Measurements from ENCODE around the gene HOXD3.

The HOXD3 gene

DNA sequence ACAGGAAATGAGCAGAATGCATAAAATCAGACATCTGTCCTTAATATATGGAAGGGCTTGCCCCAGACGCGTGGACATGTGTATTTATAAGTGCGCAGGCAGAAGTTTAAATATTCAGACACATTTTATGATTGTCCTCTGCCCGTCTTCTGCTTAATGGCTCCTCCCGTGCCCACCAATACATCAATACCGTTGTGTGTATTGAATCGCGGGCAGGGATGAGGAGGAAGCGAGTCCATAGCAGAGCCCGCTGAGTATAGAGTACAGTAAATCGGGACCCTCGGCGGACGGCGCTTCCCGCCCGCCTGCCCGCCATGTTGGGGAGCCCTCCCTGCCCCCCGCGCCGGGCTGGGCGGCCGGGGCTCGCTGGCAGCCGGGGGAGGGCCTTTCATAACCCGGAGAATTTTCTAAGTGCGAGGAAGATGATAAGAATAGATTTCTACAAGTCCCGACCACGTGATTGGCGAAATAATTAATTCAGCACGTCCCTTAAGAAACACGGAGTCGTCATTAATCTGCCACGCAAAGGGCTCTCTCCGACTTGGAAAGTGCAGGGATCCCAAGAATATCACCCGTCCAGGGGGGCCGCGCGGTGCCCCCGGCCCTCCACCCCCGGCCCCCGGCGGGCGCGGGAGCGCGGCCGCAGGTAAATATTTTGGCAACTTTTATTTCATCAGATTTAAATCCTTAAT, at the start of gene HOXD3:
Gene HOXD3 (plus strand): TSS at position 501 of the 692 bp plus-strand sequence. CDS start 11,808 bp downstream, outside the sequence.
- no peak for DNase-seq (ENCODE audit: extremely low read depth in 1 of 2, low read depth in 1 of 2)

DNA sequence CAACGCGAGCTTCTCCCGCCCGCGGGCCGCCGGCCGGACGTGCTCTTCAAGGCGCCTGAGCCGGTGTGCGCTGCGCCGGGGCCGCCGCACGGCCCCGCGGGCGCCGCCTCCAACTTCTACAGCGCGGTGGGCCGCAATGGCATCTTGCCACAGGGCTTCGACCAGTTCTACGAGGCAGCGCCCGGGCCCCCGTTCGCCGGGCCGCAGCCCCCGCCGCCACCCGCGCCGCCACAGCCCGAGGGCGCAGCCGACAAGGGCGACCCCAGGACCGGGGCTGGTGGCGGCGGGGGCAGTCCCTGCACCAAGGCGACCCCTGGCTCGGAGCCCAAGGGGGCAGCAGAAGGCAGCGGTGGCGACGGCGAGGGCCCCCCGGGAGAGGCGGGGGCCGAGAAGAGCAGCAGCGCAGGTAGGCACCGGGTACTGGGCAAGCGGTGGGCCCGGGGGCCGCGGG, 49.4 kb upstream of the HOXD3 start:
- DNase-seq (ENCODE audit: extremely low read depth in 1 of 2, low read depth in 1 of 2): no peak

DNA sequence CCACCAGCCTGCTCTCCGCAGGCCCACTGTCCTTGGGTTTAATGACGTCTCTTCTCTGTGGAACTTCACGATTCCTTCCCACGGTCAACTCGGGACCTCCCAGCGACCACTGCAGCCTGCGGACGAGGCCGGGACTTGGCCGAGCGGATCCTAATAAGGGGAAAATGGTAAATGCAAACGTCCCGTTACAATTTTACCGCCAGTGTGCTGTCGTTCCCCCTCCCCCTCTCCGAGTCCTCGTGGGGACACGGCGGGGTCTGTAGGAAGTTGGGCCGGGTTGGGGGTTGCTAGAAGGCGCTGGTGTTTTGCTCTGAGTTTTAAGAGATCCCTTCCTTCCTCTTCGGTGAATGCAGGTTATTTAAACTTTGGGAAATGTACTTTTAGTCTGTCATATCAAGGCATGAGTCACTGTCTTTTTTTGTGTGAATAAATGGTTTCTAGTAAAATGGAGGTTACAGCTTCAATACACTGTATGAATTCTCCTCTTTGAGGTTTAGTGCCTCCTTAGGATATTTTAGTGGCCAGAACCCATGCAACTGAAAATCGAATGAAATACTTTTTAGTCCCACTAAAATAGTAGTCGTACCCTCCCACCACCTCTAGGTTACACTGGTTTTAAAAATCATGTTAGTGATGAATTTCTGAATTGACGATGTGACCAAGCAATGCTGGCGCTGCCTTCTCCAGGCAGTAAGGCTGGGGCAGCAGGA, 47.8 kb upstream of the HOXD3 start:
- DNase-seq (ENCODE audit: extremely low read depth in 1 of 2, low read depth in 1 of 2): no peak

DNA sequence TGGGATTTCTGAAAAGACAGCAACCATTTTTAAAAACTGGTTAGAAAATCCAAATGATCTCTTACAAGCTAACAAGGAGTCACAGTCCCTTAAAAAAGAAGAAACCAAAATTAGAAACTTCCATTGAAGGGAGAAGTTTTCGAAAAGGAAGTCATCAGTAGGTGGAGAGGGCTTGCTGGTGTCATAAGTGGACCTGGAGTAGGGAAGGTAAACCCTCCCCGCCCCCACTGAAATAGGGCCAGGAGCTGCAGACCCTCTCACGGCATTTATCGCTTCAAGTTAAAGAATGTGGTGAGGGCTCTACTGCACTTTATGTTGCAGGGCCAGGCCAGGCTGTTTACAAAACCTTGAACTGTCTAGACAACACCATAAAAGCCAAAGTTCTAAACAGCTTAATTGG, 47.2 kb upstream of the HOXD3 start:
- DNase-seq (ENCODE audit: extremely low read depth in 1 of 2, low read depth in 1 of 2): no peak

DNA sequence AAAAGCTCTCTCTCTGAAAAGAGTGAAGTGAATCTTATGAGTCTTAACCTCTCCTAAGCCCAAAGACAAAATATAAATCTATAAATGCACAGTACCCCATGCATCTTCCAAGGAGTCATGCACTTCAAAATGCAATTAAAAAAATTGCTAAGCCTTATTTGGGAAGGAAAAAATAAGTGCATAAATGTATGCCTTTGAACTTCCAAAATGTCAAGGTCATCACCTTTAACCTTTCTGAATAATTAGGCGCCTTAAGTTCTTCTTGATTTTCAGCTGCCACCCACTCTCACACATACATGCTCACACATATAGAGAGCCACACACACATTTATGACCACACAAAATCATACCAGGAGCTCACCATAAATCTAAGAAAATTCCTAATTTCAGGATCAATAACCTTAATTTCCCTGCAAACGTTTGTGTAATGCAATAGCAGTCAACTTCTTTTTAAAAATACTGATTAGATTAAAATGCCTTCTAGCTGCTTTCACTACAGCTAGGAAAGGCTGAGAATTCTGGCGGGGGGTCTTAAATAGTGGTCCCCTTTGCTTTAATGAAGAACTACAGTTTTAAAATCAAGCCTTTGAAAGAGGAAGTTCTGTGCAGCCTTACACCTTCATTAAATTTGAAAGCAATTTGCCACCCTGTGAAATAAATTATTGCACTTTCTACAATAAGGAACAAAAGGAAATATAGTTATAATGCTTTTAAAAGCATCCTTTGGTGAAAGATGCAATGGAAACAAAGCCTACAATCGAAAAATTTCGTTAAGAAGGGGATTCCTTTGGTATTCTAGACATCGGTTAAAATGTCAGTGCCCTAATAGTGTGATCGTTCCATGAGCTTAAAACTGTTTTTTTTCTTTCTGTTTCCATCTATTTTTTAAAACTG, 46.4 kb upstream of the HOXD3 start:
- no peak for DNase-seq (ENCODE audit: extremely low read depth in 1 of 2, low read depth in 1 of 2)

DNA sequence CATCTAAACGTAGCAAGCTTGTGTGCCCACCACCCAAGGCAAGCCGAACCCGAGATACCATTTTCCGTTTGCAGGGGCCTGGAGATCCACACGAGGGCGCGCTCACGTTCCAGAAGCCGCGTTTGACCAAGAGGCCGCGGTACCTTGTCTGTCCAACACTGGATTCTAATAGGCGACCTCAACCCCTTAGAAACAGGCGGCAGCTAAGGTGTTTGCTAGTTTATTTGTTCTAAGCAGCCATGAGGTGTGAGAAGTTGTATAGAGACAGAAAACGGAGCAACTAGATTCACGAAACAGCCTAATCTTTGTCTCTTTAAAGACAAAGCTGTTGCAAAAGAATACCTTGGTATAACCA, 45.8 kb upstream of the HOXD3 start:
- no peak for DNase-seq (ENCODE audit: extremely low read depth in 1 of 2, low read depth in 1 of 2)

DNA sequence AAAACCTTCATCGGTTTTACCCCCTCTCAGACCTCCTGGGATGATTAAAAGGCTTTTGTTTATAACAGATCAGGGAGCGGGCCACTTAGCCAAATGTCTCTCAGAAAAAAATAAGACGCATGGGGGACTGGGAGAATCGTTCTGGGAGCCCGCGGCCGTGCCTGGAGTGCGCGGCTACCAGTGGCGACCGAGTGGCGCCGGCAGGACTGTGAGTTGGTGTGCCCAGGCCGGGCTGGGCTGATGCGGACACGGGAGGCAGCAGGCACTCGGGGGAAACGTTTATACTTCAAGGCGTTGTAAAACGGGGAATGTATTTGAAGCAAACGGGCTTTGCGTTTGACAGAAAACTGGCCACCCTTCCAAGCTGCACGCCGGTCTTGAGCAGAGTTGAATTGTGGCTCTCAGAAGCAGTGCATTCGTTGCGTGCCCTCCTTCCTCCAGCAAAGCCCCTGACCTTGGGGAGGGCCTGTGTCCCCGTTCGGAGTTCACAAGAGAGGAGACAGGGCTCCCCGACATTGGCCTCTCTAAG, 45.2 kb upstream of the HOXD3 start:
- no peak for DNase-seq (ENCODE audit: extremely low read depth in 1 of 2, low read depth in 1 of 2)

DNA sequence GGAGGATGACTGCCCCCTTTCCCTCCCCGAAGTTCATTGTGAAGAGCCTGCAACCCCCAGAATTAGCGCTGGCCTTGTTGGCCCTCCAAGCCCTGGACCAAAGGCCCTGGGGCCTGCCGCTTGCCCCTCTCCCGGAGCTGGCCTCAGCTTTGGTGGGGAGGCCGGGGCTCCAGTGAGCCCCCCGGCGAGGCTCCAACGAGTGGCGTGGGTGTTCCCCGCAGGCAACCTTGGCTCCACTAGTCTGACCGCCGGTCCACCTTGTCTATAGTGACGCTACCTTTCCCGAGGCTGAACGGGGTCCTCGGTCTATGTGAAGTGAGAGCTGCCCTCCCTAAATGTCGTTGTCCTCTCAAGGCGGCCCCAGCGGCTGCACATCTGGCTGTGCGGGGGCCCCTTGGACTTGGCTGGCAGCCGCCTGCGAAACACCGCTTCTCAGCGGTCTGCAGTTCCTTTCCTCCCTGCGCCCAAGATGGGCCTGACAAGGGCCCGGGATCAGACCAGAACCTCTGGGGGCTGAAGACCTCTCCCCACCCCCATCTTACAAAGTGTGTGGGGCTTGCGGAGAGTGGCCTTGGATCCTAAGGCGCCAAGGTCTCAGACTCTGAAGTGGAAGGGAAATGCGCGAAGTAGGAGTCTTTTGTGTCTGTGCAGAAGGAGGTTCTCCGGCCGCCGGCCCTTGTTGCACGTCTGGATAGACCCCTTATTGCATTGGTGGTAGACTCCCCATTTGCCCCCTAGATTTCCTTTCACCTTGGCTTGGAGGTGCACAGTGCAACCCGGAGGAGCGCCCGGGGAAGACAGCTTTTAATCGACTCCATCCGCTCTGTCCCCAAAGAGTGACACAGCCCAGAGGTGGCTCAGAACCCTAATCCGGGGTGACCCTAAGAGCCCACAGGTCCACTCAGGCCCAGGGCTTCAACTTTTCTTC, 44.5 kb upstream of the HOXD3 start:
- DNase-seq (ENCODE audit: extremely low read depth in 1 of 2, low read depth in 1 of 2): no peak

DNA sequence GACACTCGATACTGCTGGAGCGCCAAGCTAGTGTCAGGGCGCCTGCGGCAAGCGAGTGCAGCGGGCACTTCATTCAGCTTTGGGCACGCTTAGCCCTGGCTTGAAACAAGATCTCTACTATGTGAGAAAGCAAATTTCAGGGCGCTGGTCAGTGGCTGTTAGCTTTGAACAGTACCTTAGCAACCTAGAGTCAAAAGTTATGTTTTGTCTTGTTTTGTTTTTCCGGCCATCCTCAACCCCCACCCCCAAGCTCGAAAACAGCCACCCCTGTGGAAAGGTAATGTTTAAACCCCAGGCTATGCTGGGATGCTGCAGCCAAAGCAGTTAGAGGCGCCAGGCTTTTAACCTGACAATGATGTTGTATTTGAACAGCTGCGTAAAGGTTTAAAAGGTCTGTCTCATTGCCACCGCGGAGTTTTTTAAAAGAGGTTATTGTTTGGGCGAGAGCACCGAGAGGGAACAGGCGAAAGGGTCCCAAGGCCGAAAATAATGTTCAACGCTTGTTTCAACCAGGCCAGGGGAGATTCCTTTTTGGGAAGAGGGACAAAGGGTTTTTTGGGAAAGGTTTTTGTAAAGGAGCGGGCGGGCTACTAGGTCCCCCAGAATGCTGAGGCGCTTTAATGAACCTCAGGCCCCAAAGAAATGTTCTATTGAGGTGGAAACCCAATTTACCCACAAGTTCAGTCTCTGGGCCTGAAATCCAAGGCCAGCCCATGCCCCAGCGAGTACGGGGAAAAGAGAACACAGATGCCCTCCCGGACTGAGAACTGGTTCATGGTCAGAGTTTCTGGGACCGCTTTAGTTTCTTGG, 42.8 kb upstream of the HOXD3 start:
- no peak for DNase-seq (ENCODE audit: extremely low read depth in 1 of 2, low read depth in 1 of 2)

DNA sequence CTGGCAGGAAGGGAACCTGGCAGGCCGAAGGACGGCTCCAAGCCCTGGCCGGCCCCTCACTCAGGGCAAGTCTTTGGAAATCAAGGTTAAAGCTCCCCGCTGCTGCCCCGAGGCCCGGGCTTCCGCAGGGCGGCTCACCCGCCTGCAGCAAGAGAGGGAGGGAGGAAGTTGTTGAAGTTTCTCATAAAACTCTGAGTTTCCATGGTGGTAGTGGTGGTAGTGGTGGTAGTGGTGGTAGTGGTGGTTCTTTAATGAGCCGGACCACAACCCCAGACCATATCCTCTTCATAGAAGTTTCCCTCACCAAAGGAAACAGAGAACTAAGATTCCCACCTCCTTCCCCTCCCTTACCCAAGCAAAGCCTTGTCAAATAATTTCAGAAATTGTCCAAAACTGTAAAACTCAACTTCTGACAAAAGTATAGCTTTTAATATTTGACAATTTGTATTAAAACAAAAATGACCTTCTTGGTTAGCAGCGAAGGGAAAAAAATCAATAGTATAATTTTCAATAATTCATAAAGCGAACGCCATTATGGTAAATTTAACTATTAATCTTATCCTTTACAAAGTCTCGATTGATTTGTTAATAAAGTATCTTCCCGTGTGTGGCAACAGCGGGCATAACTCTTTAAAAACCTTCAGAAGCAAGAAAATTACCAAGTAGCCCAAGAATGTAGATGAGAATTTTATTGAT, 42.0 kb upstream of the HOXD3 start:
- DNase-seq (ENCODE audit: extremely low read depth in 1 of 2, low read depth in 1 of 2): no peak

DNA sequence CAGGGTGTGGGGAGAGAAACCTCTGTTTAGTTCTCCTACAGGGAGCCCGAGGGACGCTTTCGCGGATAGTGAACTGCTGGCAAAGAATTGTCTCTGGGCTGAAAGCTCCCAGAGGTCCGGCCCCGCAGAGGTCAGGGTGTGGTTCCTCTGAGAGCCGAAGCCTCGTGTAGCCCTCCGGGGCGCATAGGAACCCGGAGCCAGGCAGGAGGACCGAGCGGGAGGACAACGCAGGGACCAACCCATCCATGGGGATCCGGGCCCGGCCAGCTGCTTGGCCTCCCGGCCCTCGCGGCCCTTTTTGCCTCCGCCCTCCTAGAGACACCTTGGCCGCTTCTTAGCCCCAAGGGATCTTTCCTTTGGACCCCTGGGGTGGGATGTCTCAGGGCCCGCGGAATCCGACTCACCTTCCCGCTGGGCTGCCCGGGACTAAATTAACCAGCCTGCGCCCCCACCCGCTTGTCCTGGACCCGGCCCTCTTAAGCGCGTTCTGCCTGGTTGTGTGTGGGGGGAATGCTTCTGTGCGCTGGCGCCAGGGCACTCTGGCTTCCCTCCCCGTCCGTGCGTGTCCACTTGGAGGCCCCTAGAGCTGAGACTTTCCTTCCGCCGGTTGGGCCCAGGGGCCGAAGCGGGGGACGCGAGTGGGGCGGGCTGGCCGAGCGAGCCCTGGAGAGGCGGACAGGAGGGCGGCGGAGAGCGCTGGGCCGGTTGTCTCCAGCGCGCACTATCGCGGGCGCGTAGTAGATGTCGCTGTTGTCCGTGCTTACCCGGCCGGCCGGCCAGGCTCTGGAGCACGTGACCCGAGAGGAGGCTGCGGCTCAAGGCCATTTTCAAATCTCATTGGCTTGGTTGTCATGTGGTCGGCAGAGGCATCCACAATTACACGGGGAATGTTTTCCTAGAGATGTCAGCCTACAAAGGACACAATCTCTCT, 41.0 kb upstream of the HOXD3 start, which contains the start of gene HOXD10:
Gene HOXD10 (plus strand): TSS at position 896 of the 931 bp plus-strand sequence. CDS start 56 bp downstream, outside the sequence.
- DNase-seq (ENCODE audit: extremely low read depth in 1 of 2, low read depth in 1 of 2): no peak

DNA sequence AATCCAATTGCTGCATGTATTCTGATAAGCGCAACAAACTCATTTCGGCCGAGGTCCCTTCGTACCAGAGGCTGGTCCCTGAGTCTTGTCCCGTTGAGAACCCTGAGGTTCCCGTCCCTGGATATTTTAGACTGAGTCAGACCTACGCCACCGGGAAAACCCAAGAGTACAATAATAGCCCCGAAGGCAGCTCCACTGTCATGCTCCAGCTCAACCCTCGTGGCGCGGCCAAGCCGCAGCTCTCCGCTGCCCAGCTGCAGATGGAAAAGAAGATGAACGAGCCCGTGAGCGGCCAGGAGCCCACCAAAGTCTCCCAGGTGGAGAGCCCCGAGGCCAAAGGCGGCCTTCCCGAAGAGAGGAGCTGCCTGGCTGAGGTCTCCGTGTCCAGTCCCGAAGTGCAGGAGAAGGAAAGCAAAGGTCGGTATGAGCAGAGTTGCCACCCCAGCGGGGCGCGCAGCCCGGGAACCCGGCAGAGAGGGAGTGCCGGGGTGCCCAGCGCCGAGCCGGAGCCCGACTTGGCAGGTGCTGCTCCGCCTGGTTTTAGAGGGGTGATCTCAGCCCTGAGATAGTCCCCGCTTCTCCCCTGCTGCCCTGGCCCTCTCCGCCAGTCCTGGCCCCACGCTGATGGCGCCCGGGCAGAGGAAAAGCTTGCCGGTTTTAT, 39.8 kb upstream of the HOXD3 start:
- no peak for DNase-seq (ENCODE audit: extremely low read depth in 1 of 2, low read depth in 1 of 2)

DNA sequence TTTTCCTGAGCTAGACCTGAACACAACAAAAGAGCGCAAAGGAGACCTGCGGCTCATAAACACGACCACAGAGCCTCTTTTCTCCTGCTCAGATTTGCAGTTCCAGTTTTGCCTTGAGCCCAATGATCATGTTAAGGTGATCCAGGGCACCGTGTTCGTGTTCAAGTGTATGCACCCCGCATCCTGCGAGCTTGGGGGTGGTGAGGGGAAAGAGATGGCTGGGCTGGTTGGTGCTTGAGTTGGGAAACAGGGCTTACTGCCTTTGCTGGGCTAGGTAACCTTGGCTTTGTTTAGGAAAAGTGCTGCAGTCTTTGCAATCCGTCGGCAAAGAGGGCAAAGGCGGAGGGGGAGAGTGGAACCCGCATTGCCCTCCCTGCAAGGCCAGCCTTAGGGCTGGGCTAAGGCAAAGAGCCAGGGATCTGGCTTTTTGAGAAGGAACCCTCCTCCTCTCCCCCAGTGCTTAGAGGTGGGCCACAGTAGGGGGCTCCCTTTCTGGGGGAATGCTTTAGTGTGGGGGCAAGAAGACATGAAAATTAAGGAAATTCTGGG, 39.2 kb upstream of the HOXD3 start:
- no peak for DNase-seq (ENCODE audit: extremely low read depth in 1 of 2, low read depth in 1 of 2)

DNA sequence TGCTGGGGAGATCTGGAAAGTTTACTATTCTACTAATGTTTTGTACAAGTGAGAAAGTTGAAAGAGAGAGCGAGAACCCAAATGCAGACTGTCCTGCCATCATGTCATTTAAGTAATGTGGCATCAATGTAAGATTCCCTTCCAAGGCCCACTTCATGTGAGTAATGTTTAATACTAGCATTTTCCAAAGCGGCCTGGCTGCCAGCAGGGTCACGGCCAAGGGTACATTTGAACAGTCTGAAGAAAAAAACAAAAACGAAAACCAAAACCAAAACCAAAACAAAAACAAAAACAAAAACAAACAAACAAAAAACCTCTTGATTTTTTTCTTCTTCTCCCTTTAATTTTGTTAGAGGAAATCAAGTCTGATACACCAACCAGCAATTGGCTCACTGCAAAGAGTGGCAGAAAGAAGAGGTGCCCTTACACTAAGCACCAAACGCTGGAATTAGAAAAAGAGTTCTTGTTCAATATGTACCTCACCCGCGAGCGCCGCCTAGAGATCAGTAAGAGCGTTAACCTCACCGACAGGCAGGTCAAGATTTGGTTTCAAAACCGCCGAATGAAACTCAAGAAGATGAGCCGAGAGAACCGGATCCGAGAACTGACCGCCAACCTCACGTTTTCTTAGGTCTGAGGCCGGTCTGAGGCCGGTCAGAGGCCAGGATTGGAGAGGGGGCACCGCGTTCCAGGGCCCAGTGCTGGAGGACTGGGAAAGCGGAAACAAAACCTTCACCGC, 38.3 kb upstream of the HOXD3 start:
- no peak for DNase-seq (ENCODE audit: extremely low read depth in 1 of 2, low read depth in 1 of 2)

DNA sequence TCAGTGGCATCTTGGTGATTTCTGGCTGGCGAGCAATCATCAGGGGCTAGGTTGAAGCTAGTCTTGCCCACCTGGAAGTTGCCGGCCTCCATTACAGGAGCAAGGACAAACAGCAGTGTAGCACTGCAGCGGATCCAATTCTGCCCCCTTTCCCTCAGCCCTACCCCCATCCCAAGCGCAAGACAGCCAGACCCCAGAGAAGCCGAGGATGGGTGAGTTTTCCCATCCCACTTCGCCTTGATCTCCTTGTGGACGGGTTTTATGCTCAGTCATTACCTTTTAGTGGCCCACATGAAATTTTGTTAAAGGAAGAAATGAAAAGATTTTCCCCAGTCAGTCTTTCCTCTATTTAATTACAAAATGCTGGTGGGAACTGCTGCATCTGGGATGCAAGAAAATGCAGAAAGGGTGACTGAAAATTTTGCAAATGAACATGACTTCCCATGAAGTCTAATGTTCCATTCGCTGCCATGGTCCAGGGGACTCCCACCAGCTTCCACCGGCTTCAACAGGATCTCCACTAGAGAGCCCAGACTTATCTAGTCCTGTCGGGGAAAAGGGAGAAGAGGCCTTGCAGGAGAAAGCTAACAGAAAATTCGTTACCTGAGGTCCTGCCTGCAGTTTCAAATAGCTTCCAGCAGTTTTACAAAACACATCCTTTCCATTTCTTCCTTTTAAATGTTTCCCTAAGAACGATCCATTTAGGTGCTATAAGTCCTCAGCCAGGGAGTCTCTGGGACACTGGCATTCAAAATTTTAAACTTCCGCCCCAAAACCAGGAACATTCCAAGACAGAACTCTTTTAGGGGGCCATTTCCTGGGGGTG, 36.5 kb upstream of the HOXD3 start:
- DNase-seq (ENCODE audit: extremely low read depth in 1 of 2, low read depth in 1 of 2): no peak

All from stimulated activated CD8-positive, alpha-beta memory T cell treated with anti-CD3 and anti-CD28 coated beads, Interleukin-7, amount 100 ng/mL, for 48 hours (primary cell).